NCI-H1048 (cell line): ENCODE data around the gene TBC1D22A.

Experiments
- DNase-seq: peaks from one replicate; lab custom pipeline; 2025; lab: John Stamatoyannopoulos, UW

Gene TBC1D22A

GRCh38 chr22:46995501-46996360 is 233.3 kb downstream of the TBC1D22A start:
- DNase-seq, result no peak

DNA sequence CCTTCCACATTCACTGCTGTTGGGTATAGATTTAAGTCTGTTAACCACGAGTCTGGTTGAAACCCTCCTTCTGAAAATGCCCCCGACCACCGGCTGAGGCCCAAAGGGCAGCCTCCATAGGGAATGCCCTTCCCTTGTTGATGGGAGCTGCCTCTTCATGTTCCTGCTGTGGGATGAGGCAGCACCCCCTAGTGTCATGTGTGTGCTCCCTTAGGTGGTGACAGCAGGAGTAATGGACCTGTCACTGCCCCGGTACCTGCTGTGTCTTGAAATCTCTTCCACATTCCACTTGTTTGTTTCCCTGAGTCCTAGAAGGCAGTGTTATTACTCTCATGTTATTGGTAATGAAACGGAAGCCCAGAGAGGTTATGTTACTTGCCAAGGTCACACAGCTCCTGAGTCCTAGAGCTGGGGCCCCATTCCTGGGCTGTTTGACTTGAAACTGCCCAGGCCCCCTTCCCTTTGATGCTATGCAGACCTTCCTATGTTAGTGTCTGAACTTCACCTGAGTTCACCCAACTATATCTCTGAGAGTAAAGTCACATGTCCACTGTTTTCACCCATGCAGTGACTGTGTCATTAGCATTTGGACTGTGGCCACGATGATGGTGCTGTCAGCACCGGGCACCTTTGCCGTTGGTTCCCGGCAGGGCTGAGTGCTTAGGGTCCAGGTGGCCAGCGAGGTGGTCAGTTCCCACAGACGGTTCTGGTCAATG is 234.3 kb downstream of the TBC1D22A start:
- no peak for DNase-seq

DNA sequence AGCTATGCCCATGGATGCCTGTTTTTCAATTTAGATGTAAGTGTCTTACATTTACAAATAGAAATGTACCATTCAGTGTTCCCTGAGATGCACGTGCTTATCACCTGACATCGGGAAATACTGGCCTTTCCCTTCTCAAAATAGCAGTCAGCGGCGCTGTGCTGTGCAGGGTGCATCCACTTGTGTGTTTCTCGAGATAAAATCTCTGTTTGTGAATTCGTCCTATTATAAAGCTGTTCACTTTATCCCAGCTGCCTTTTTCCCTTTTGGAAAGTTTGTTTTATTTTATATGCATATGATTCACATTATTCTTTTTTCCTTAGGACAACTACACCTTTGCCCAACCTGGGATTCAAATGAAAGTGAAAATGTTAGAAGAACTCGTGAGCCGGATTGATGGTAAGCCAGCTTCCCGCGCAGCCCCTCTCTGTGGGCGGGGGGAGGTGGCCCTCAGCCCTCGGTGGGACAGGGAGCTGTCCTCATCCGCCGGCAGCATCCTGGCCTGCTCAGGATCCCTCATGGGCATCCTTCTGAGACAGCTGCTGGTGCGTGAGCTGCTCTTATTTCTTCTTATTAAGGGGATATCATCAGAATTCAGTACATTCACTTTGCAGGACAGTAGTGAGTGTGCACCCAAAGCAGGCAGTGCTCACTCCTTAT is 235.0 kb downstream of the TBC1D22A start:
- DNase-seq, result no peak

DNA sequence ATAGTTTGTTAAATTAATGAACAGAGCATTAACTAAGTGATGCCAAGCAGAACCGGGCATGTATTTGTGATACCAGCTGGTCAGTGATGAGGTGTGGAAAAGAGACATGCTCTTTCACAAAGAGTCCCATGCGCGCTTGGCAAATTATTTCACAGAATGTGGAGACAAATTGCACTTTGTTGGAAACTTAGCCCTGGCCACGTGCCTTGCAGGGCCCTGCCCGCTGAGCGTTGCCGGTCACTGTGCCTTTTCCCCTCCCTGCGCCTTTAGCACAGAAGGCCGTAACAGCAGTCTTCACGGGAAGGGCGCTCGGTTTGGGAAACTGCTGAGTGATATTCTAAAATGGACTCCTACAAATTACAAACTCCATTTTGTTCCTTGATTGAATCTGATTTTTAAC is 235.9 kb downstream of the TBC1D22A start:
- DNase-seq, result no peak

DNA sequence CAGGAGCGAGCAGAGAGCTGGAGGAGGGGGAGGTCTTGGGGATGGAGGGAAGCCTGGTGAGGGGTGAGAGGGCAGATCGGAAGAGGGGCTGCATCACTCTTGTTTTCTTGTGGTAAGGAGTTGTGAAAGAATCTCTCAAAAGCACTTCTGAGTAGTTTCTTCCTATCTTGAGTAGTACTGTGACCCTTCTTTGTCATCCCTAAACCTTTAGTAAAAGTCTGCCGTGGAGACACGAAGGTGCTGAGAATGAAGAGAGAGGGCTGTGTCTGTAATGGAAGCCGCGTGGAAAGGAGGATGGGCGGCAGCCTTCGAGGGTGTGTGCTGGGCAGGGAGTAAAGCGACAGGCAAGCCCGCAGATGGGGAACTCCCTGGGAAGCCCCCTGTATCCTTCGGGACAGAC is 237.8 kb downstream of the TBC1D22A start:
- DNase-seq, result no peak

DNA sequence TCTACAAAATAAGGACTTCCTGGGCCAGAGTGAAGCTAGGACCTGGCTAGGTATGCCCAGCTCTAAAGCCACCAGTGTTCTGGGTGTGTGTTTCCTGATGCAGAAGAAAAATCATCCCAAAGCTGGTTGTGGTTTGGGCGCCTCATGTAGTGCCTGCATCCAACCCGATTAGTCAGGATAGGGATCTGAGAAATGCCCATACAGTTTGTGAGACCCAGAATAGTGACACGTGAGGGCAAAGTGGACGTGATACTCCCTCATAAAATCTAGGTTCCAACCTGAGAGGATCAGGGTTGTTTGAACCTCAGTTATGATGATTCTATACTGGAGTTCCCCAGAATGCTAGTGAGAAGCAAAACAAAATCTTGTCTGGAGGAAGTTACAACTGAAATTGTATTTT is 238.4 kb downstream of the TBC1D22A start:
- DNase-seq, result no peak

DNA sequence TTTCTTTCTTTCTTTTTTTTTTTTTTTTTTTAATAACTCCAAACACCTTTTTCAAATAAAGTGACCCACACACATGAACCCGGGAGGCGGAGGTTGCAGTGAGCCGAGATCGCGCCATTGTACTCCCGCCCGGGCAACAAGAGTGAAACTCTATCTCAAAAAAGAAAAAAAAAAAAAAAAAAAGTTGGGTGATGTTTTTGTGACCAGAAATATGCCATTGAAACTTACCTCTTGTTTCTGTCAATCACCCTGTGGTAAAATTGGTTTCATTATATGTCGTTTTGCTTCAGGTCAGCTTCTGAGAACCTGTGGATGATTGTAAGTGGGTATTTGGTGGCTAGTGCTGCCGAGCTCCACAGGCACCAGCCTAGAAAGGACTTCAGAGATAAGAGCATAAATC is 238.8 kb downstream of the TBC1D22A start:
- DNase-seq, result no peak

DNA sequence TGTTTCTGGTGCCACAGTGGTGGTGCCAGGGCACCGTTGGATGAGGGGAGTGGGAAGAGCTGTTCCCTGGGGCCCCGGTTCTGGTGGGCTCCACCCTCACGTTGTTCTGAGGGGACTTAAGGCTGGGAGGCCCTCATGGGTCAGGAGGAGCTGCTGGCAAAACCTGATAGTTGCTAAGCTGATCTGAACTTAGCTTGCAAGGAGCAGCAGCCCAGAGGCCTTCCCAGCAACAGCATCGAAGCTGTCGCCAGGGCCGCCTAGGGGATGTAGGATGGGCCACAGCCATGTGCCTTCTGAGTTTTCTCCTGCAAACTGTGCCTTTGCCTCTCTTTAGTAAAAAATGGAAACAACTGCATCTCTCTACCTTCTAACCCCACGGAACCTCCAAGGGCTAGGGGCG is 240.2 kb downstream of the TBC1D22A start:
- DNase-seq, result no peak

DNA sequence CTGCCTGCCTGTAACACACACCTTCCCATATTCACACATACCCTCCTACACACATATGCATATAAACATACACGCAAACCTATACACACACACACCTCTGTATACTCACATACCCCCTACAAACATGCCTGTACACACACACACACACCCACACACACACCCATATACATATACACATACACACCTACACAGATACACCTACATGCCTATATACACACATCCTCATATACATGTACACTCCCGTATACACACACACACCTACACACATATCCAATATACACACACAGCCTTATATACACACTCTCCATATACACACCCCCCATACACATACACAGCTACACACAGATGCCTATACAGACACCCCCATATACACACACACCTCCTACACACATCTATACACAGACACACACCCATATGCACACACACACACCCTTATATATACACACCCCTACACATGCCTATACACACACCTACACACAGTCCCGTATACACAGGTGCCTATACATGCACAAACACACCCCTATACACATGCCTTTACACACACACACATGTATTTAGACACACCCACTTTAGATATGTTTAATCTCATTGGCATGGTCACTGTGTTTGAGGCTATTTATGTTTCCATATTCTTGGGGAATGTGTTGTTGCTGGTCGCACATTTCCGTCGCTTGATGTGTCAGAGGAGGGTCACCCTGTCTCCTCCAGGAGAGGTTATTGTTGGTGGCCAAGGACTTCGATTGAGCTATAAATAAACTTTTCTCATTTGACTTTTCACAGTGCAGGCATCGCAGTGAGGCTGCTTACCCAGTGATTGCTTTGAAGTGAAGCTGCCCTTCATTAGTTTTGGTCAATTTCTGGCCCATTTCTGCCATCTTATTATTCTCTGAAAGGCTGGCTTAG is 243.3 kb downstream of the TBC1D22A start:
- no peak for DNase-seq

- no peak for DNase-seq
Observed at GRCh38 chr22:47006433-47006832, 244.0 kb downstream of the TBC1D22A start.

GRCh38 chr22:47006869-47007268 is 244.4 kb downstream of the TBC1D22A start:
- no peak for DNase-seq

- no peak for DNase-seq
Observed at GRCh38 chr22:47007496-47007895, 245.0 kb downstream of the TBC1D22A start.

- no peak for DNase-seq
Observed at GRCh38 chr22:47008208-47008885, 245.9 kb downstream of the TBC1D22A start.

- no peak for DNase-seq
Observed at GRCh38 chr22:47009304-47010101, 247.1 kb downstream of the TBC1D22A start.

DNA sequence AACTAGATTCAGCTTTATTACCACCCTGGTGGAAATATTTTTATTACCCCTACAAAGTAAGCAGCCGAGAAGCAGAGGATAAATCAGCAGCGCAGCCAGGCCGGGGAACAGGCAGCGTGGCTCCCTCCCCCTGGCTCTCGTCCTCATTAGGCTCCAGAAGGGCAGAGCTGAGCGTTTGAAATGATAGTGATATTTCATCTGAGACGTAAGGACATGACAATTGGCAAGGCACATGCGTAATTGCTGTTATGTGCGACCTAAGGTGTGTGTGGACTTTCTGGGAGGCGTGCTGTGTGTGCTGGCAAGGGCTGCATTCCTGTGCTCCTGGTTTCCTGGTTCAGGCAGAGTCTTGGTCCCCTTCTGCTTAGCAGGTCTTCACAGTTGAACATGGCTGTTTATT is 247.8 kb downstream of the TBC1D22A start:
- DNase-seq, result no peak

DNA sequence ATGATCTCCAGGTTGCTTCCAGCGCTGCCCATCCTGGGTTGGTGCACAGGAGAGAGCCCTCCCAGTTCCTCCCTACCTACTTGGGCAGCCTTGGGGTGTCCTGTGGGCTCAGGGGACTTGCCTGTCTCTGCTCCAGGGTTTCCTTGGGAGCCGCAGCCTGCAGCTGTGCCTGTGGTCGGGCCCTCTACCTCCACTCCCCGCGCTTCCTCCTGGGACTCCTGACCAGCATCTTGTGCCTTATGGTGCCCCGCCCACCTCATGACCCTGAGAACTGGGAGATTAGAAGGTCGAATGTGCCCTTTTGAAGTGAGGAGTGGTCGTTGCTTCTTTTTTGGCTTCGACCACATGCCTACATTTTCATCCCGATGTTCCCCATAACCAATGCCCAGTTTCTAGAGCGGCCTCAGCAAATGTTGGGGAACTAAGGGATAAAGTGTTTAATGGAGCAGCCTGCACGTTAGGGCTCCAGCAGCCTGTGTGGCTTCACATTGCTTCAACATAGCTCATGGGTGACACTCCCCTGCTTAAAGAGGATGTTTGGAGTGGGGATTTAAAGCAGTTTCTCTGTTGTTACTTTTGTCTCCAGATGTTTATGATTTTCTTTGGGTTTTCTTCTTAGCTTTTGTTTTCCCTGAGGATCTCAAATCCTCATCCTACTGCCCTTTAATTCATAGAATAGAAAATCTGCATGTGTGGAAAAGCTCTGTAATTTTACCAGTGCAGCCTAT is 248.8 kb downstream of the TBC1D22A start:
- DNase-seq, result no peak

GRCh38 chr22:47011859-47012258 is 249.4 kb downstream of the TBC1D22A start:
- DNase-seq, result no peak

GRCh38 chr22:47012589-47013370 is 250.3 kb downstream of the TBC1D22A start:
- no peak for DNase-seq
